SK-N-SH (cell line): ENCODE data around the gene NODAL. TPM values are rescaled to one million over a fixed set of nuclear protein-coding genes. Genes with fewer than 3 reads are reported as not detected.

Experiments
- CTCF ChIA-PET: fragments of 300-600, 350-600 bp; formaldehyde crosslinking; extraction: SDS; loops from one replicate; lab custom pipeline; 2021; lab: Yijun Ruan, JAX
- POLR2A ChIA-PET: fragments of 350-600 bp; sonication (Branson Sonifier 250); formaldehyde crosslinking; extraction: SDS; loops from one replicate; lab custom pipeline; 2020; ENCODE audit warnings: antibody characterized with exemption, inconsistent platforms; lab: Yijun Ruan, JAX
- DNase-seq: peaks from one replicate; pipeline ENCODE4 v3.0.0; 2012
- H2AFZ ChIP-seq: fragments of 200-600 bp; sonication (generic); 2 replicates; pipeline ENCODE4 v1.8.1; 2016; ENCODE audit warnings: antibody characterized with exemption, mild to moderate bottlenecking, low read depth
- H3F3A ChIP-seq: fragments of 200-600 bp; sonication (generic); replicated peaks from 2 replicates; pipeline ENCODE3; 2016; ENCODE audit warnings: antibody characterized with exemption, mild to moderate bottlenecking; ENCODE audit not compliant: insufficient read depth
- H3K27ac ChIP-seq, 2 experiments: fragments of 200-500 bp in 1 of 2; fragments of 200-600 bp in 1 of 2; sonication (Bioruptor generic) in 1 of 2; sonication (generic), shearing (Covaris generic) in 1 of 2; 2 replicates each; pipeline versions ENCODE4 v1.5.1 to v1.6.1; 2014 to 2016; ENCODE audit warnings: low read depth in 2 of 2, inconsistent platforms in 1 of 2, low read length in 1 of 2, mild to moderate bottlenecking in 1 of 2, mixed read lengths in 1 of 2
- H3K27me3 ChIP-seq: fragments of 200-600 bp; sonication (generic), shearing (Covaris generic); 2 replicates; pipeline ENCODE4 v1.6.1; 2016; ENCODE audit warnings: mixed run types; ENCODE audit not compliant: insufficient read depth
- H3K36me3 ChIP-seq, 2 experiments: fragments of 200-500 bp in 1 of 2; fragments of 200-600 bp in 1 of 2; sonication (Bioruptor generic) in 1 of 2; sonication (generic) in 1 of 2; replicated peaks in 1 of 2; 2 replicates each; pipeline versions ENCODE3 to v1.5.1; 2014 to 2016; ENCODE audit warnings: low read length in 1 of 2, mild to moderate bottlenecking in 1 of 2; ENCODE audit not compliant: insufficient read depth in 2 of 2, control insufficient read depth in 1 of 2
- H3K4me1 ChIP-seq, 2 experiments: fragments of 200-500 bp in 1 of 2; fragments of 200-600 bp in 1 of 2; sonication (Bioruptor generic) in 1 of 2; sonication (generic), shearing (Covaris generic) in 1 of 2; 2 replicates each; pipeline versions ENCODE4 v1.5.1 to v1.6.1; 2014 to 2016; ENCODE audit warnings: low read depth in 1 of 2, low read length in 1 of 2, mixed run types in 1 of 2; ENCODE audit not compliant: insufficient read depth in 2 of 2, control insufficient read depth in 1 of 2
- H3K4me2 ChIP-seq: fragments of 200-600 bp; sonication (generic), shearing (Covaris generic); 2 replicates; pipeline ENCODE4 v1.6.1; 2017; ENCODE audit warnings: mixed run types
- H3K4me3 ChIP-seq, 2 experiments: fragments of 200-500 bp in 1 of 2; fragments of 200-600 bp in 1 of 2; sonication (Bioruptor generic) in 1 of 2; sonication (generic), shearing (Covaris generic) in 1 of 2; 2 replicates each; pipeline versions ENCODE4 v1.5.1 to v1.8.1; 2014 to 2016; ENCODE audit warnings: low read depth in 2 of 2, inconsistent platforms in 1 of 2, low read length in 1 of 2, mild to moderate bottlenecking in 1 of 2, mixed read lengths in 1 of 2, moderate library complexity in 1 of 2
- H3K79me2 ChIP-seq: fragments of 200-600 bp; sonication (generic); 2 replicates; pipeline ENCODE4 v1.8.1; 2017; ENCODE audit warnings: mild to moderate bottlenecking; ENCODE audit not compliant: insufficient read depth
- H3K9ac ChIP-seq: fragments of 200-600 bp; sonication (generic); 2 replicates; pipeline ENCODE4 v1.6.1; 2017; ENCODE audit warnings: mixed run types
- H3K9me2 ChIP-seq: fragments of 200-600 bp; sonication (generic); 2 replicates; pipeline ENCODE4 v1.6.1; 2017; ENCODE audit warnings: mixed run types
- H3K9me3 ChIP-seq: fragments of 200-600 bp; sonication (generic); 2 replicates; pipeline ENCODE4 v1.6.1; 2017; ENCODE audit warnings: mixed run types, mild to moderate bottlenecking, moderate library complexity
- H4K20me1 ChIP-seq: fragments of 200-600 bp; sonication (generic); 2 replicates; pipeline ENCODE4 v1.6.1; 2017; ENCODE audit warnings: mild to moderate bottlenecking, mixed run types; ENCODE audit not compliant: insufficient read depth
- CHD2 ChIP-seq: fragments of 150-350 bp; IDR thresholded peaks from 2 replicates; pipeline ENCODE4 v1.6.1; 2018; ENCODE audit warnings: low read length; ENCODE audit not compliant: partially characterized antibody
- FOXJ3 ChIP-seq: sonication (generic); formaldehyde crosslinking; IDR thresholded peaks from 2 replicates; pipeline ENCODE4 v1.5.1; 2020; ENCODE audit warnings: mild to moderate bottlenecking, missing genetic modification reagents
- FOXM1 ChIP-seq: IDR thresholded peaks from 2 replicates; pipeline ENCODE4 v1.4.0; 2012; ENCODE audit warnings: low read depth, mild to moderate bottlenecking
- JUND ChIP-seq: IDR thresholded peaks from 2 replicates; pipeline ENCODE4 v1.4.0; 2012
- MXI1 ChIP-seq: IDR thresholded peaks from 2 replicates; pipeline ENCODE4 v1.6.1; 2012; ENCODE audit warnings: mild to moderate bottlenecking, low read depth, low read length, improper control_type of control experiment
- NFIC ChIP-seq: IDR thresholded peaks from 2 replicates; pipeline ENCODE4 v1.4.0; 2012; ENCODE audit warnings: borderline replicate concordance
- POLR2AphosphoS5 ChIP-seq: IDR thresholded peaks from 2 replicates; pipeline ENCODE4 v1.6.1; 2012; ENCODE audit warnings: low read depth, low read length
- RCOR1 ChIP-seq: fragments of 150-350 bp; IDR thresholded peaks from 2 replicates; pipeline ENCODE4 v1.6.1; 2017; ENCODE audit warnings: antibody characterized with exemption, low read length
- RXRA ChIP-seq: IDR thresholded peaks from 2 replicates; pipeline ENCODE4 v1.4.0; 2012; ENCODE audit warnings: low read depth, mild to moderate bottlenecking, borderline replicate concordance
- SIN3A ChIP-seq: IDR thresholded peaks from 2 replicates; pipeline ENCODE4 v1.6.1; 2012; ENCODE audit warnings: low read depth, mild to moderate bottlenecking, low read length, moderate library complexity, borderline replicate concordance
- SMC3 ChIP-seq: IDR thresholded peaks from 2 replicates; pipeline ENCODE4 v1.6.1; 2012; ENCODE audit warnings: low read depth, low read length, improper control_type of control experiment
- TEAD4 ChIP-seq: IDR thresholded peaks from 2 replicates; pipeline ENCODE4 v1.4.0; 2012; ENCODE audit warnings: mild to moderate bottlenecking, borderline replicate concordance; ENCODE audit not compliant: insufficient read depth
- YY1 ChIP-seq: IDR thresholded peaks from 2 replicates; pipeline ENCODE4 v1.4.0; 2012; ENCODE audit warnings: low read depth, mild to moderate bottlenecking
- WGBS: methylation state at CpG from one replicate; pipeline ENCODE4 v1.1.6; 2017; ENCODE audit warnings: low lambda C conversion rate; 5-methylcytosine and 5-hydroxymethylcytosine counted together
- polyA plus RNA-seq, 3 experiments: library from polyadenylated mRNA; depleted of rRNA; stranded (reverse); fragments of >200 nt; gene quantifications; 2 replicates each; pipeline ENCODE4 v1.2.3, GENCODE V29; 2012
- TF ChIP-seq, protein P1 (sequence below): fragments of 200-600 bp; sonication (generic); IDR thresholded peaks from 2 replicates; pipeline ENCODE4 v1.6.1; 2017; ENCODE audit warnings: antibody characterized with exemption, mild to moderate bottlenecking, moderate library complexity
- TF ChIP-seq, protein P2 (sequence below): fragments of 150-350 bp; IDR thresholded peaks from 2 replicates; pipeline ENCODE4 v1.6.1; 2017; ENCODE audit warnings: antibody characterized with exemption, low read length, low read depth, borderline replicate concordance
- TF ChIP-seq, protein P3 (sequence below): IDR thresholded peaks from 2 replicates; pipeline ENCODE4 v1.4.0; 2012; ENCODE audit warnings: low read depth, borderline replicate concordance
- TF ChIP-seq, protein P4 (sequence below): IDR thresholded peaks from 2 replicates; pipeline ENCODE4 v1.4.0; 2012; ENCODE audit warnings: low read depth
- TF ChIP-seq, protein P5 (sequence below): IDR thresholded peaks from 2 replicates; pipeline ENCODE4; 2012

Gene NODAL
- polyA plus RNA-seq, 1 of the 3 experiments (the other 2 are of a cell fraction), result not detected

DNA sequence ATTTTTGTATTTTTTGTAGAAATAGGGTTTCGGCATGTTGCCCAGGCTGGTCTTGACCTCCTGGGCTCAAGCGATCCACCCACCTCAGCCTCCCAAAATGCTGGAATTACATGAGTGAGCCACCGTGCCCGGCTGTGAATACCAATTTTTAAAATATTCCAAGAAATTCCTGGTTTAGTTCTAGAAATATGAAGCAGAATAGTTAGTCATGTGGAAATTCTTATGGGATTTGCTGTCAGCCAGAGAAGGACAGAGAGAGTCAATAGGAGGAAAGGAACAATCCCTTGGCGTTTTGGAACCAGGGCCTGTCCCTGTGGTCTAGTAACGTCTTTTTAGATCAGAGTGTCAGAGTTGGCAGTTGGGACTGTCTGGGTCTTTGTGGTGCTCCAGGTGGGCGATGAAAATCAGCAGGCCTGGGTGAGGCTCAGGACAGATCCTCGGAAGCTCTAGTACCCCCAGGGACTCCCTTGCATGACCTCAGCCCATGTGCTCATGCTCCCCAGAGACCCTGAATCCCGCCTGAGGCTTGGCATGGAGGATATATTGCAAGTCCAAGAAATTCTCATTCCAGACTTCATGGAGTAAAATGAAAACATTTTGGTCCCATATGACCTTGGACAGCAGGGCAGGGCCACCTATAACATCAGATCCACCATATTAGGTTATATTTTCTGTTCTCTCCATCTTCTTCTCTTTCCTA, 7.8 kb downstream of the NODAL start:
- H3K79me2 ChIP-seq, result no peaks in the 10 kb centered on the region
- H2AFZ ChIP-seq, result no peak overlapping the region
- CTCF ChIA-PET, result interaction anchor here (1.0 to 1.2 kb wide), 2 partner anchors 8 to 54 kb away, joined by 3 read pairs; no protein-coding TSS in a partner anchor

DNA sequence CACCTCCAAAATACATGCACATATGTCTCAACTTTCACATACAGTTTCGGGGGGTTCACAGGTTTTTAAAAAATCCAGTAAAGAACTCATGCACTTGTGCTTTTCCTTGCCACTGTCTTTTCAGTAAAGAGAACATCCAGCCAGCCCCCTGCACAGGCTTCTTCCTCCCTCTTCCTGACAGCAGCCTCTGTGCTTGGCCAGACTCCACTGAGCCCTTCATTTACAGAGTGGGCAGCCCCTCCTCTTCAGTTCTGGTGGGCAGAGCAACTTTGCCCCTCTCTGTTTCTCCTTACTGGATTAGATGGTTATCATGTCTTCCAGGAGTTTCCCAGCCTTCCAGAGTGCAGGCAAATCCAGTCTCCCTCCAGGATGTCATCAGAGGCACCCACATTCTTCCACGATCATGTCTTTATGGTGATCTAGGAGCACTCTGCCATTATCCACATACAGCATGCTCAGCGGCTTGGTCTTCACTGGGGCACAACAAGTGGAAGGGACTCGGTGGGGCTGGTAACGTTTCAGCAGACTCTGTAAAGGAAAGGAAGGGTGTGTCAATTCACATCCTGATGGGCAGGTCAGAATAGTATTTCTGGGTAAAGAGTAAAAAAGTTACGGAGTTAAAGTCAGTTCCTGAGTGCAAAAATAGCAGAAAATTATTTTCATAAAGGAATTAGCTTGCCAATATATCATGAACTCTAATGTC, 8.8 kb downstream of the NODAL start:
- 90% methylated on average over 6 of the region's 6 CpGs for WGBS
- POLR2A ChIA-PET, result no interaction called here
- H3K4me3 ChIP-seq, result no peak overlapping the region
- H3K36me3 ChIP-seq, result peaks cover 7 to 16% of the 10 kb centered on the region in 2 experiments
- no peaks in the 10 kb centered on the region for H3F3A ChIP-seq
- CTCF ChIA-PET, result interaction anchor here (0.7 to 1.0 kb wide), 2 partner anchors 23 to 326 kb away, joined by 3 read pairs; no protein-coding TSS in a partner anchor
- no peaks in the 10 kb centered on the region for H3K79me2 ChIP-seq
- H3K27me3 ChIP-seq, result no peaks in the 10 kb centered on the region
- H3K9ac ChIP-seq, result no peak overlapping the region
- H4K20me1 ChIP-seq, result no peaks in the 10 kb centered on the region
- no peak for DNase-seq
- H2AFZ ChIP-seq, result no peak overlapping the region
- TF ChIP-seq, protein P1, sequence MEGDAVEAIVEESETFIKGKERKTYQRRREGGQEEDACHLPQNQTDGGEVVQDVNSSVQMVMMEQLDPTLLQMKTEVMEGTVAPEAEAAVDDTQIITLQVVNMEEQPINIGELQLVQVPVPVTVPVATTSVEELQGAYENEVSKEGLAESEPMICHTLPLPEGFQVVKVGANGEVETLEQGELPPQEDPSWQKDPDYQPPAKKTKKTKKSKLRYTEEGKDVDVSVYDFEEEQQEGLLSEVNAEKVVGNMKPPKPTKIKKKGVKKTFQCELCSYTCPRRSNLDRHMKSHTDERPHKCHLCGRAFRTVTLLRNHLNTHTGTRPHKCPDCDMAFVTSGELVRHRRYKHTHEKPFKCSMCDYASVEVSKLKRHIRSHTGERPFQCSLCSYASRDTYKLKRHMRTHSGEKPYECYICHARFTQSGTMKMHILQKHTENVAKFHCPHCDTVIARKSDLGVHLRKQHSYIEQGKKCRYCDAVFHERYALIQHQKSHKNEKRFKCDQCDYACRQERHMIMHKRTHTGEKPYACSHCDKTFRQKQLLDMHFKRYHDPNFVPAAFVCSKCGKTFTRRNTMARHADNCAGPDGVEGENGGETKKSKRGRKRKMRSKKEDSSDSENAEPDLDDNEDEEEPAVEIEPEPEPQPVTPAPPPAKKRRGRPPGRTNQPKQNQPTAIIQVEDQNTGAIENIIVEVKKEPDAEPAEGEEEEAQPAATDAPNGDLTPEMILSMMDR, result no peak
- TF ChIP-seq, protein P2, sequence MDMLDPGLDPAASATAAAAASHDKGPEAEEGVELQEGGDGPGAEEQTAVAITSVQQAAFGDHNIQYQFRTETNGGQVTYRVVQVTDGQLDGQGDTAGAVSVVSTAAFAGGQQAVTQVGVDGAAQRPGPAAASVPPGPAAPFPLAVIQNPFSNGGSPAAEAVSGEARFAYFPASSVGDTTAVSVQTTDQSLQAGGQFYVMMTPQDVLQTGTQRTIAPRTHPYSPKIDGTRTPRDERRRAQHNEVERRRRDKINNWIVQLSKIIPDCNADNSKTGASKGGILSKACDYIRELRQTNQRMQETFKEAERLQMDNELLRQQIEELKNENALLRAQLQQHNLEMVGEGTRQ, result no peak
- TF ChIP-seq, protein P3, sequence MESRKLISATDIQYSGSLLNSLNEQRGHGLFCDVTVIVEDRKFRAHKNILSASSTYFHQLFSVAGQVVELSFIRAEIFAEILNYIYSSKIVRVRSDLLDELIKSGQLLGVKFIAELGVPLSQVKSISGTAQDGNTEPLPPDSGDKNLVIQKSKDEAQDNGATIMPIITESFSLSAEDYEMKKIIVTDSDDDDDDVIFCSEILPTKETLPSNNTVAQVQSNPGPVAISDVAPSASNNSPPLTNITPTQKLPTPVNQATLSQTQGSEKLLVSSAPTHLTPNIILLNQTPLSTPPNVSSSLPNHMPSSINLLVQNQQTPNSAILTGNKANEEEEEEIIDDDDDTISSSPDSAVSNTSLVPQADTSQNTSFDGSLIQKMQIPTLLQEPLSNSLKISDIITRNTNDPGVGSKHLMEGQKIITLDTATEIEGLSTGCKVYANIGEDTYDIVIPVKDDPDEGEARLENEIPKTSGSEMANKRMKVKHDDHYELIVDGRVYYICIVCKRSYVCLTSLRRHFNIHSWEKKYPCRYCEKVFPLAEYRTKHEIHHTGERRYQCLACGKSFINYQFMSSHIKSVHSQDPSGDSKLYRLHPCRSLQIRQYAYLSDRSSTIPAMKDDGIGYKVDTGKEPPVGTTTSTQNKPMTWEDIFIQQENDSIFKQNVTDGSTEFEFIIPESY, result no peak
- TF ChIP-seq SIN3A (no peak), SMC3 (no peak), CHD2 (no peak), RXRA (no peak), POLR2AphosphoS5 (no peak), NFIC (no peak)
- TF ChIP-seq, protein P4, sequence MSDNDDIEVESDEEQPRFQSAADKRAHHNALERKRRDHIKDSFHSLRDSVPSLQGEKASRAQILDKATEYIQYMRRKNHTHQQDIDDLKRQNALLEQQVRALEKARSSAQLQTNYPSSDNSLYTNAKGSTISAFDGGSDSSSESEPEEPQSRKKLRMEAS, result no peak
- H3K9me2 ChIP-seq, result no peaks in the 10 kb centered on the region
- no peak overlapping the region for H3K4me2 ChIP-seq
- no peaks in the 10 kb centered on the region for H3K9me3 ChIP-seq
- H3K27ac ChIP-seq, result no peak overlapping the region
- peaks cover 0 to 7% of the 10 kb centered on the region in 2 experiments; a peak in 1 of 4 replicates for H3K4me1 ChIP-seq

More for the DNA sequence above, 7.8 kb downstream of the NODAL start:
- Histone ChIP-seq H3K27me3 (no peaks in the 10 kb centered on the region), H3K9ac (no peak overlapping the region), H3K4me1 (peaks cover 0 to 7% of the 10 kb centered on the region in 2 experiments; a peak in 1 of 4 replicates), H3K9me3 (no peaks in the 10 kb centered on the region), H3F3A (no peaks in the 10 kb centered on the region), H3K27ac (no peak overlapping the region), H3K9me2 (no peaks in the 10 kb centered on the region), H3K4me3 (no peak overlapping the region), H3K4me2 (no peak overlapping the region), H3K36me3 (peaks cover 2 to 6% of the 10 kb centered on the region in 2 experiments), H4K20me1 (no peaks in the 10 kb centered on the region)
- TF ChIP-seq YY1 (no peak), SMC3 (no peak), MXI1 (no peak), TEAD4 (no peak), JUND (no peak), RXRA (no peak), RCOR1 (no peak), FOXM1 (no peak), FOXJ3 (no peak)
- TF ChIP-seq, protein P5, sequence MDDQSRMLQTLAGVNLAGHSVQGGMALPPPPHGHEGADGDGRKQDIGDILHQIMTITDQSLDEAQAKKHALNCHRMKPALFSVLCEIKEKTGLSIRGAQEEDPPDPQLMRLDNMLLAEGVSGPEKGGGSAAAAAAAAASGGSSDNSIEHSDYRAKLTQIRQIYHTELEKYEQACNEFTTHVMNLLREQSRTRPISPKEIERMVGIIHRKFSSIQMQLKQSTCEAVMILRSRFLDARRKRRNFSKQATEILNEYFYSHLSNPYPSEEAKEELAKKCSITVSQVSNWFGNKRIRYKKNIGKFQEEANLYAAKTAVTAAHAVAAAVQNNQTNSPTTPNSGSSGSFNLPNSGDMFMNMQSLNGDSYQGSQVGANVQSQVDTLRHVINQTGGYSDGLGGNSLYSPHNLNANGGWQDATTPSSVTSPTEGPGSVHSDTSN, result no peak
- DNase-seq, result no peak
- POLR2A ChIA-PET, result no interaction called here
- WGBS, result 97% methylated on average over 8 of the region's 9 CpGs
